ENCODE measurements around the gene CCDC183. TPM values are rescaled to one million over a fixed set of nuclear protein-coding genes. Genes with fewer than 3 reads are reported as not detected.
A peak's percentile ranks its signal among the peaks of the same experiment; 100 is the strongest.

CCDC183 gene
- total RNA-seq, 1 donor from 2014 or later = 0.84 TPM

GRCh38 chr9:136847826-136848392, 51.8 kb downstream of the CCDC183 start:
- no peak for DNase-seq (ENCODE audit: low read depth)
- TF ChIP-seq CTCF (IDR thresholded peaks at IDR 0.05; ENCODE audit: insufficient read depth, low read length, poor library complexity, severe bottlenecking) = no peak
- Histone ChIP-seq H3K4me3 (ENCODE audit: low read depth, low read length) (peak overlapping the region; percentile 55), H3K27me3 (ENCODE audit: control insufficient read depth, insufficient read depth, low read length) (peaks cover 40% of the 10 kb centered on the region), H3K36me3 (ENCODE audit: control insufficient read depth, insufficient read depth, low read length) (peaks cover 2% of the 10 kb centered on the region)

DNA sequence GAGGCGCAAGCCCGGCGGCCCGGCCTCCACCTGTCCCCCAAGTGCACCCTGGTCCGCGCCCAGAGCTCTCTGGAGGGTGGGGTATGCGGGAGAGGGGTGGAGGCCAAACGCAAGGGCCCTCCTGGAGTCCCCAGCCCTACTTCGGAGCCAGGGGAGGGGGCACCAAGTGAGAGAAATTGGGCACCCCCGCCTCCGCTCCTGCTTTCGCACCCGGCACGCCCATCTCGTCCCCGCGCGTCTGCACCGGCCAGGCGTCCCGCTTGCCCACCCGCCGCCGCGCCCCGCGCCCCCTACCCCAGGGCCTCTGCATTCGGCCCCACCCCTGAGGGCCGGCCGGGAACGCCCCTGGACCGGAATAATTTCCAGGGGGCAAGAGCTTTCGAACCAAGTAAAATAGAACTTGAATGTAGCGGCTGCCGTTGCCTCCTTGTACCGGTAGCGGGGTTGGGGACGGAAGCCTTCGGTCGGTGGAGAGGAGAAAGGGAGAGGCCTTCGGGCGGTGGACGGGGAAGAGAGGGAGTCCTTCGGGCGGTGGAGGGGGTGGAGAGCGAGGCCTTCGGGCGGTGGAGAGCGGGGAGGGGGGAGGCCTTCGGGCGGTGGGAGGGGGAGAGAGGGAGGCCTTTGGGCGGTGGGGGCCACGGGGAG, 52.4 kb downstream of the CCDC183 start:
- no peak for TF ChIP-seq CTCF (IDR thresholded peaks at IDR 0.05; ENCODE audit: insufficient read depth, low read length, poor library complexity, severe bottlenecking)
- Histone ChIP-seq H3K4me3 (ENCODE audit: low read depth, low read length) (peak overlapping the region; percentile 55), H3K27me3 (ENCODE audit: control insufficient read depth, insufficient read depth, low read length) (peaks cover 36% of the 10 kb centered on the region), H3K36me3 (ENCODE audit: control insufficient read depth, insufficient read depth, low read length) (peaks cover 2% of the 10 kb centered on the region)
- no peak for DNase-seq (ENCODE audit: low read depth)

- Histone ChIP-seq H3K27me3 (ENCODE audit: control insufficient read depth, insufficient read depth, low read length) (peaks cover 28% of the 10 kb centered on the region), H3K36me3 (ENCODE audit: control insufficient read depth, insufficient read depth, low read length) (peaks cover 2% of the 10 kb centered on the region)
- DNase-seq (ENCODE audit: low read depth) = peak; percentile 98
Measured at GRCh38 chr9:136849038-136849959, 53.2 kb downstream of the CCDC183 start, which contains the start of gene PHPT1. Gene PHPT1, plus strand, starts transcription at chr9:136849409. Its CDS starts 22 bp downstream, at chr9:136849431.

DNA sequence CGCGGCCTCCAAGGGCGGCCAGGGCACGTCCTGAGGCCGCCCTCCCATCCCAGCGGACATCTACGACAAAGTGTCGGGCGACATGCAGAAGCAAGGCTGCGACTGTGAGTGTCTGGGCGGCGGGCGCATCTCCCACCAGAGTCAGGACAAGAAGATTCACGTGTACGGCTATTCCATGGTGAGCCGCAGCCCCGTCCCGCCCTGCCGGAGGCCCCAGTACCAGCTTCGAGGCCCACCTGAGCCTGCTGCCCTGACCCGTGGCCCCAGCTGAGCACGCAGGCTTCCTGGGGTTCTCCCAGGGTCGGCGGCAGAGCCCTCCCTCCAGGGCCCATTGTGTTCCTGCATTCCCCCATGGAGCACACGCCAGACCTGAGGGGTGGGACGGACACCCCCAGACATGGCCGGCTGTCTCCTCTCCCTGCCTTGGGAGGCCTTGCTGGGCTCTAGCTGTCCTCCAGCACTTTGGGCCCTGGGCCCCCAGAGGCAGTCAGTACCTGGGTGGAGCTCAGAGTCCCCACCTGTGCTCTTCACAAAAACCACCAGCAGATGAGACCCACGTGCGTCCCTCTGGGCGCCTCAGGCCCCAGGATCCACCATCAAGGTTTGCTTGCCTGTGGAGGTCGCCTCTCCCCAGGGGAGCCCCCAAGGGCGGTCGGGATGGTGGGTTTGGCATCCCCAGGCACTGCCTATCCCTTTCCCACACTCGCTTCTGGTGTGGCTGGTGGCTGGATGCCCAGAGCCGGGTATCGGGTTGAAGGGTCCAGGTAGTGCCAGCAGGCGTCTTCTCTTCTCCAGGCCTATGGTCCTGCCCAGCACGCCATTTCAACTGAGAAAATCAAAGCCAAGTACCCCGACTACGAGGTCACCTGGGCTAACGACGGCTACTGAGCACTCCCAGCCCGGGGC, 54.1 kb downstream of the CCDC183 start:
- Histone ChIP-seq H3K36me3 (ENCODE audit: control insufficient read depth, insufficient read depth, low read length) (peaks cover 2% of the 10 kb centered on the region), H3K4me3 (ENCODE audit: low read depth, low read length) (peak overlapping the region; percentile 55), H3K27me3 (ENCODE audit: control insufficient read depth, insufficient read depth, low read length) (peaks cover 23% of the 10 kb centered on the region)
- TF ChIP-seq CTCF (IDR thresholded peaks at IDR 0.05; ENCODE audit: insufficient read depth, low read length, poor library complexity, severe bottlenecking) = no peak
- DNase-seq (ENCODE audit: low read depth) = no peak

More at GRCh38 chr9:136849038-136849959, 53.2 kb downstream of the CCDC183 start, which contains the start of gene PHPT1:
- H3K4me3 ChIP-seq (ENCODE audit: low read depth, low read length) = peak within 1 kb of the TSS; percentile 55
- no peak for TF ChIP-seq CTCF (IDR thresholded peaks at IDR 0.05; ENCODE audit: insufficient read depth, low read length, poor library complexity, severe bottlenecking)
